ENCODE measurements around the gene CHERP. TPM values are rescaled to one million over a fixed set of nuclear protein-coding genes. Genes with fewer than 3 reads are reported as not detected.
"Not testable (repeated sequence)": the region's sequence is repeated elsewhere in the genome, so short reads cannot be mapped to it uniquely, and the experiment has no call there.

The CHERP gene
- total RNA-seq, 1 donor from 2014 or later = 34.3 TPM

- no peak for DNase-seq (ENCODE audit: low spot score)
Measured at GRCh38 chr19:16476401-16476800, 65.8 kb downstream of the CHERP start.

GRCh38 chr19:16473875-16474392 lies 68.3 kb downstream of the CHERP start:
- DNase-seq (ENCODE audit: low spot score) = no peak

GRCh38 chr19:16472992-16473391 lies 69.2 kb downstream of the CHERP start:
- no peak for DNase-seq (ENCODE audit: low spot score)

GRCh38 chr19:16472559-16472899 lies 69.7 kb downstream of the CHERP start:
- not testable (repeated sequence) for DNase-seq (ENCODE audit: low spot score)

GRCh38 chr19:16470911-16471811 lies 71.1 kb downstream of the CHERP start:
- no peak for DNase-seq (ENCODE audit: low spot score)

GRCh38 chr19:16470541-16470910 lies 71.7 kb downstream of the CHERP start:
- DNase-seq (ENCODE audit: low spot score) = no peak

Other genes starting within 250 kb of the CHERP start
- 228 TPM for gene KLF2, start 217.6 kb downstream of the CHERP start, total RNA-seq
- 35.6 TPM for gene EPS15L1, start 70.5 kb downstream of the CHERP start, total RNA-seq
- not detected for gene CALR3, start 46.3 kb downstream of the CHERP start, total RNA-seq
- 3.2 TPM for gene C19orf44, start 46.0 kb downstream of the CHERP start, total RNA-seq
- 48.7 TPM for gene SLC35E1, start 30.0 kb upstream of the CHERP start, total RNA-seq
- 12.7 TPM for gene MED26, start 85.8 kb upstream of the CHERP start, total RNA-seq
- 56.2 TPM for gene SMIM7, start 117.7 kb upstream of the CHERP start, total RNA-seq
- 2.1 TPM for gene TMEM38A, start 118.7 kb upstream of the CHERP start, total RNA-seq
- gene NWD1, start 177.4 kb upstream of the CHERP start, total RNA-seq = not detected